Measurements from ENCODE around the gene COBLL1. TPM values are rescaled to one million over a fixed set of nuclear protein-coding genes. Genes with fewer than 3 reads are reported as not detected.
"Not testable (repeated sequence)": the region's sequence is repeated elsewhere in the genome, so short reads cannot be mapped to it uniquely, and the experiment has no call there.

COBLL1 gene
- total RNA-seq, 1 donor from 2014 or later: 95.3 TPM

DNA sequence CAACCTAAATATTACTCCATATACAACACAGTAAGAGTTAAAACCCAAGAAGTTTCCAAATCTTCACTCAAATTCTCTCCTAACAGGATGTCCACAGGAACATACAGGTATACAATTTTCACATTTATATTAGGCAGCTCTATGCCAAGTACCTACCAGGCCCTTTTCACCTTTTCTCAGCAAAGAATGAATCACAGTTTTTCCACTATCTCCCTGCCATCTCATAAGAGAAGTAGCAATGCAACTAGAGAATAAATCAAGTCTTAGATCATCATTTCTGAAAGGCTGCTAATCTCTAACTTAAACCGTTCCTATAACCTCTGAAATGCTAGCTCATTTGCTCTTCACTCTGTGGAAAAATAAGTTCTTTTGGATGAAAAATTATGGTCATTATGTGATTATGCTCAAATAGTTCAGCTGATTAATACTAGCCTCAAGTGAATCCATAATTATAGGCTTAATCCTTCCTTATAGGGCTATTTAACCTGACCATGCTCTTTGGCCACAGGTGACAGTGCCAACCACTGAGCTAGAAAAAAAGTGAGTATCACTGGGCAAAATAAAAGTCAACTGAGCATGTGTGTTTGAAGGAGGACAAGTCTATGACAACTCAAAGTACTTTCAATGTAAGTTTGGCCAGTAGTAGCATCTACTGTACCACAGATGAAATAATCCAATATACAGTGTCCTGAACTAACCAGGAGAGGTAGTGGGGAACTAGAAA is 79.7 kb downstream of the COBLL1 start:
- TF ChIP-seq, protein P1, sequence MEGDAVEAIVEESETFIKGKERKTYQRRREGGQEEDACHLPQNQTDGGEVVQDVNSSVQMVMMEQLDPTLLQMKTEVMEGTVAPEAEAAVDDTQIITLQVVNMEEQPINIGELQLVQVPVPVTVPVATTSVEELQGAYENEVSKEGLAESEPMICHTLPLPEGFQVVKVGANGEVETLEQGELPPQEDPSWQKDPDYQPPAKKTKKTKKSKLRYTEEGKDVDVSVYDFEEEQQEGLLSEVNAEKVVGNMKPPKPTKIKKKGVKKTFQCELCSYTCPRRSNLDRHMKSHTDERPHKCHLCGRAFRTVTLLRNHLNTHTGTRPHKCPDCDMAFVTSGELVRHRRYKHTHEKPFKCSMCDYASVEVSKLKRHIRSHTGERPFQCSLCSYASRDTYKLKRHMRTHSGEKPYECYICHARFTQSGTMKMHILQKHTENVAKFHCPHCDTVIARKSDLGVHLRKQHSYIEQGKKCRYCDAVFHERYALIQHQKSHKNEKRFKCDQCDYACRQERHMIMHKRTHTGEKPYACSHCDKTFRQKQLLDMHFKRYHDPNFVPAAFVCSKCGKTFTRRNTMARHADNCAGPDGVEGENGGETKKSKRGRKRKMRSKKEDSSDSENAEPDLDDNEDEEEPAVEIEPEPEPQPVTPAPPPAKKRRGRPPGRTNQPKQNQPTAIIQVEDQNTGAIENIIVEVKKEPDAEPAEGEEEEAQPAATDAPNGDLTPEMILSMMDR (IDR thresholded peaks at IDR 0.05): no peak
- Histone ChIP-seq H3K9me3 (no peaks in the 10 kb centered on the region), H3K4me1 (peaks cover 14% of the 10 kb centered on the region), H3K27ac (no peak overlapping the region), H3K36me3 (no peaks in the 10 kb centered on the region), H3K4me3 (no peak overlapping the region), H3K27me3 (no peaks in the 10 kb centered on the region)
- ATAC-seq (no peak), DNase-seq (no peak)
- intact Hi-C loops (cut with DNase I): no loop called here

DNA sequence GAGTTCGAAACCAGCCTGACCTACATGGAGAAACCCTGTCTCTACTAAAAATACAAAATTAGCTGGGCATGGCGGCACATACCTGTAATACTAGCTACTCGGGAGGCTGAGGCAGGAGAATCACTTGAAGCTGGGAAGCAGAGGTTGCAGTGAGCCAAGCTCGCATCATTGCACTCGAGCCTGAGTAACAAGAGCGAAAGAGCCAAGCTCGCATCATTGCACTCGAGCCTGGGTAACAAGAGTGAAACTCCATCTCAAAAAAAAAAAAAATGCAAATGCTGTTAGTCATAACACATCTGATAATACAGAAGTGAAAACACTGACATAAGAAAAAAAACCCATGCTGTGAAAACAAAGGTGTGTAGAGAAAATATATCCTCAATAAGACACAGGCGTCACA is 80.4 kb downstream of the COBLL1 start:
- H3K27ac ChIP-seq; H3K9me3 ChIP-seq; H3K4me3 ChIP-seq; intact Hi-C loops (cut with DNase I); H3K36me3 ChIP-seq; ATAC-seq; DNase-seq; H3K27me3 ChIP-seq: not testable (repeated sequence)
- peaks cover 16% of the 10 kb centered on the region for H3K4me1 ChIP-seq

DNA sequence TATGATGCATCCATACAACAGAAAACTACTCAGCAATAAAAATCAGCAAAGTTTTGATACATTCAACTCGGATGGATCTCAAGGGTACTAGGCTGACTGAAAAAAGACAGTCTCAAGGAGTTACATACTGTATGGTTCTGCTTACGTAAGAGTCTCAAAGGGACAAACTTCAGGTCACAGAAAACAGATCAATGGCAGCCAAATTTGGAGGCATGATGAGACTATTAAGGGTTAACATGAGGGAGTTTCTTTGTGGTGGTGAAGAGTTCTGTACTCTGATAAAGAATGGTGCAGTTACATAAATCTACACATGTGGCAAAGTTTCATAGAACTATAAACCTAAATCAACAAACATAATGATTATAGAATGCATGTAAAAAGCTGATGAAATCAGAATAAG is 81.4 kb downstream of the COBLL1 start:
- Histone ChIP-seq H3K27me3 (no peaks in the 10 kb centered on the region), H3K4me1 (peaks cover 25% of the 10 kb centered on the region), H3K9me3 (no peaks in the 10 kb centered on the region), H3K27ac (no peak overlapping the region), H3K36me3 (no peaks in the 10 kb centered on the region), H3K4me3 (no peak overlapping the region)
- DNase-seq: no peak
- intact Hi-C loops (cut with DNase I): no loop called here
- no peak for ATAC-seq
- TF ChIP-seq, protein P1 (IDR thresholded peaks at IDR 0.05): no peak

DNA sequence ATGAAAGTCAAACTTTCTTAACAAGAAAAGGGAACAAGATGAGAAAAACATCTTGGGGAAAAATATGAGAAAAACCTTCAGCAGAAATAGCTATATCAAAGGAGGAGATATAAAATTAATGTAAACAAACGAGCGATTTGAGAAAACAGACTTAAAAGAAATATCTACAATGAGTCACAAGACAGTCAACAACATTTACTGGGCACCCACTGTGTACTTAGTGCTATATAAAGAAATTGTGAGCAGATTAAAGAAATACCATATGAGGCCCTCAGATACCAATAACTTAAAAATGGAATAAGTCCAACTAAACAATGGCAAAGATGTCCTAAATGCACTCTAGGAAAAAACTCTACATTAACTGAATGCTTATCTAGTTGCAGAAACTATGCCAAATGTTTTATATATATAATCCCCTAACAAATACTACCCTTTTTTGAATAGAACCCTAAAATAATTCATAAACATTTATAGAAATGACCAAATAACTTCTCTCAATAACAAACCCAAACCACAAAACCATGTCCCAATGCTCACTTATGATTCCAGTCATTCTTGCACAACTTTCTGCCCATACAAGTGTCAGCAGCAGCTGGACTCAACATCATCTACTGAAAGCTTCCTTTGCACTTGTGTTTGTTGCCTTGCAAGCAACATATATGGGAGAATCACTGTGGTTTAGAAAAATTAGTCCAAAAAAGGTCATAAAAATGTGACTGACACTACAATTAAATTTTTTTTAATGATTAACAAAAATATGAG is 83.5 kb downstream of the COBLL1 start:
- Histone ChIP-seq H3K4me3 (no peak overlapping the region), H3K36me3 (no peaks in the 10 kb centered on the region), H3K4me1 (peaks cover 25% of the 10 kb centered on the region), H3K27me3 (no peaks in the 10 kb centered on the region), H3K27ac (no peak overlapping the region), H3K9me3 (no peaks in the 10 kb centered on the region)
- TF ChIP-seq, protein P1 (IDR thresholded peaks at IDR 0.05): no peak
- DNase-seq (no peak), ATAC-seq (peak; percentile 57)
- intact Hi-C loops (cut with DNase I): no loop called here

DNA sequence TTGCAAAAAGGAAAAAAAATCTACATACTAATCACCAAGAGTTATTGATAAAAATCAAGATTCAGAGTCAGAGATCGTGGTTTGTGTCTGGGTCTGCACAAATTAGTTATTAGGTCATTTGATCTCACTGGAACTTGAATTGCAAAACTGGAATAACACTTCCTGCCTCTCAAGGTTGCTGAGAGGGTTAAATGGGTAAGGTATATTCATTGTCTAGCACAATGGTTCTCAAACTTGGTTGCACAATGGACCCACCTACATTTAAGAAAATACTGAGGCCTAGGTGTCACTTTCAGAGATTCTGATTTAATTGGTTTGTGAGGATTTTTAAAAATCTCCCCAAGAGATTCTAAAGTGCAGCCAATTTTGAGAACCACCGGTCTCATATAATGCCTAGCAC is 84.8 kb downstream of the COBLL1 start:
- intact Hi-C loops (cut with DNase I): no loop called here
- DNase-seq (no peak), ATAC-seq (no peak)
- H3K36me3 ChIP-seq: no peaks in the 10 kb centered on the region
- no peaks in the 10 kb centered on the region for H3K27me3 ChIP-seq
- no peaks in the 10 kb centered on the region for H3K9me3 ChIP-seq
- no peak overlapping the region for H3K4me3 ChIP-seq
- no peak overlapping the region for H3K27ac ChIP-seq
- TF ChIP-seq, protein P1 (IDR thresholded peaks at IDR 0.05): no peak
- peaks cover 25% of the 10 kb centered on the region for H3K4me1 ChIP-seq

DNA sequence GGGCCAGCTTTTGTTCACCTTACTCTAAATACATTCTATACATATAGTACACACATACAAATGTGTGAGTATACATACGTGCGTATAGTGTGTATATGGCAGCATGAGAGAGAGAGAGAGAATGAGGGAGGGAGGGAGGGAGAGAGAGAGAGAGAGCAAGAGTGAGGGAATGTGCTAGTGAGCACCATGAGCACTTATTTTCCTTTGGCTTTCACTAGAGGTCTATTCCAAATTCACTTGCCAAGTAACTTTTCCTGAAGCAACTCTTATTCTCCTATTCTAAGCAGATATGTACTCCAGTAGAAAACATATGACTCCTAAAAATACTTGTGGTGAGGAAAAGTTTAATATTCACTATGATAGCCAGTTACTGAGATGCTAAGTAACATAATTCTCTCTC is 85.7 kb downstream of the COBLL1 start:
- intact Hi-C loops (cut with DNase I): no loop called here
- H3K4me1 ChIP-seq: peaks cover 25% of the 10 kb centered on the region
- H3K9me3 ChIP-seq: no peaks in the 10 kb centered on the region
- no peaks in the 10 kb centered on the region for H3K36me3 ChIP-seq
- TF ChIP-seq, protein P1 (IDR thresholded peaks at IDR 0.05): no peak
- H3K27me3 ChIP-seq: no peaks in the 10 kb centered on the region
- DNase-seq (no peak), ATAC-seq (no peak)
- no peak overlapping the region for H3K27ac ChIP-seq
- no peak overlapping the region for H3K4me3 ChIP-seq

Data from upper lobe of right lung (tissue), 1 donor.